ENCODE results near the gene CD79B.

DNA sequence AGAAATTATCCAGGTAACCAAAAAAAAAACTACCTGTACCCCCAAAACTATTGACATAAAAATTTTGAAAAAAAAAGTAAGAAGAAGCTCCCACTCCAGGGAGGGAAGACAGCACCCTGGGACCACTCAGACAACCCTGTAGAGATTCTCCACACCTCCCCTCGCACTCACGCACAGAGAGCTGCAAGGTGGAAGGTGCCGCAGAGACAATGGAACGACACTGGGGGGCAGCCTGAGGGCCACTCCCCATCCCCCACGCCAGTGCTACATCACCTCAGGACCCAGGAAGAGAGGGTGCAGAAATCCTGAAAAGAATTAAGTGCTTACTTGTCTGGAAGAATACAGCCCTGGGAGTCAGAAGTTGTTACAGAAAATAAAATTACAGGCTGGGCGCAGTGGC is 5.2 kb upstream of the CD79B start:
- TF ChIP-seq EZH2phosphoT487 (IDR thresholded peaks at IDR 0.05; ENCODE audit: insufficient read depth, low read depth), result no peak
- no peak for TF ChIP-seq EZH2 (IDR thresholded peaks at IDR 0.05; ENCODE audit: insufficient read depth, poor library complexity, severe bottlenecking)

Data from GM23248 (cell line).